NOMO-1 treated with dmso at 0.1 percent for 144 hours (cell line): Measurements from ENCODE around the gene KDM5D.

ENCODE experiments used
- DNase-seq: peaks from one replicate; lab custom pipeline; 2025; ENCODE audit not compliant: unreplicated experiment; lab: John Stamatoyannopoulos, UW

Gene KDM5D

GRCh38 chrY:19744381-19745378 lies at the start of gene KDM5D:
TSS of gene KDM5D (minus strand) at chrY:19744726. CDS start at chrY:19744534, 192 bp downstream.
- no peak for DNase-seq

GRCh38 chrY:19768375-19768774 lies 23.8 kb upstream of the KDM5D start:
- no peak for DNase-seq

- DNase-seq: no peak
Measured at GRCh38 chrY:19743331-19743730, 1.2 kb downstream of the KDM5D start.

GRCh38 chrY:19742153-19742552 lies 2.4 kb downstream of the KDM5D start:
- DNase-seq: no peak

GRCh38 chrY:19734425-19734824 lies 10.1 kb downstream of the KDM5D start:
- no peak for DNase-seq

GRCh38 chrY:19717950-19718349 lies 26.6 kb downstream of the KDM5D start:
- no peak for DNase-seq

GRCh38 chrY:19717146-19717545 lies 27.4 kb downstream of the KDM5D start:
- DNase-seq: no peak

GRCh38 chrY:19715226-19715625 lies 29.3 kb downstream of the KDM5D start:
- no peak for DNase-seq

- DNase-seq: no peak
Measured at GRCh38 chrY:19713430-19713829, 31.1 kb downstream of the KDM5D start.

- DNase-seq: no peak
Measured at GRCh38 chrY:19706273-19706672, 38.3 kb downstream of the KDM5D start.

- no peak for DNase-seq
Measured at GRCh38 chrY:19698495-19698894, 46.0 kb downstream of the KDM5D start.

GRCh38 chrY:19680821-19681220 lies 63.7 kb downstream of the KDM5D start:
- DNase-seq: no peak
